ENCODE data around the gene RBMS1. TPM values are rescaled to one million over a fixed set of nuclear protein-coding genes. Genes with fewer than 3 reads are reported as not detected.

Gene RBMS1
- total and polyA plus RNA-seq, 2 experiments from 2014 or later = 55.5 to 94.8 TPM

DNA sequence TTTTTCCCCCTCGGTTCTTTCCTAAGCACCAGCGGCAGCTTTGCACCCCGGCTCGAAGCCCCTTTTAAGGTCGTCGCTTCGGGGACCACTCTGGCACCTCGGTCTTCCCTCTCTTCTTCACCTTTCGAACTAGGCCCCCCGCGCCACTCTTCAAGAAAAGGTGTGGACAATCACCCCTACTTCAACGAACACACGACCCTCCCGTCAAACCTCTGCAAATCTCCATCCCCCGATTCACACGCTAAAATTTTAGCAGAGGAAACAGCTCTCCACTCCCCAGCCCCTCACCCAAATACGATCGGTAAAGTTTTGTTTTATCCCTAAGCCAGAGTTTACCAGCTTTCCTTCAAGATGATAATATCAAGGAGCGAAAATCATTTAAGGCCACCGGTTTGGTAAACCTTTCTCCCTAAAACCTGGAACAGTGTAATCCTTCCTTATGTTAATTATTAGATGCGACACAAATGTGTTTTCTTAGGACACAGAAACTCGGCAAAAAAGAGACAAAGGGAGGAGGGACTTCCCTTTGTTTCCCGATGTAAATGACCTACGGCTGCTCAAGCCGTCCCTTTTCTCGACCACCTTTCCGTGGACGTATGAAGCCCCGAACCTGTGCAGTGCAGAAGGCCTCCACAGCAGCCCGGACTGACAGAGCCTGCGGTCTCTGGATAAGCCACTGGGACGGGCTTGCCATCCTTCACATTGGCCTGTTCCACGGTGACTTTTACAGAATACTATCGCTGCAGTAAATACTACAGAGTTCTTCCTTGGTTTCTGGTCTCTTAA is 85.2 kb downstream of the RBMS1 start:
- Histone ChIP-seq H3K4me1 (ENCODE audit: insufficient read depth) (peaks cover 47% of the 10 kb centered on the region), H3K79me2 (replicated peaks; ENCODE audit: insufficient read depth) (peaks cover 48% of the 10 kb centered on the region), H3K4me3 (peak overlapping the region; percentile 62), H3K4me2 (peak overlapping the region; percentile 89), H3K27ac (ENCODE audit: low read depth) (peak overlapping the region; percentile 26), H4K20me1 (replicated peaks; ENCODE audit: insufficient read depth) (peaks cover 17% of the 10 kb centered on the region; the same call in 1 of the 2 replicates), H3K27me3 (ENCODE audit: insufficient read depth) (peaks cover 45% of the 10 kb centered on the region), H3F3A (replicated peaks; ENCODE audit: low read depth) (0 out of 2 replicates have a peak, but pooled peaks cover 3% of the 10 kb centered on the region), H2AFZ (0 out of 2 replicates have a peak overlapping the region, but pooled peaks have one; percentile 1), H3K9me2 (ENCODE audit: insufficient read depth) (no peaks in the 10 kb centered on the region), H3K36me3 (ENCODE audit: insufficient read depth) (no peaks in the 10 kb centered on the region)
- peaks cover 41% of the 10 kb centered on the region for H3K4me1 Mint-ChIP-seq
- DNase-seq (ENCODE audit: low spot score) (peak; percentile 65), ATAC-seq (peak; percentile 35)
- peak overlapping the region; percentile 57 for H3K27ac Mint-ChIP-seq
- peaks cover 37% of the 10 kb centered on the region for H3K27me3 Mint-ChIP-seq (ENCODE audit: insufficient read depth, low read depth, poor library complexity)
- no peaks in the 10 kb centered on the region; the same call in 2 of the 3 replicates for H3K36me3 Mint-ChIP-seq (ENCODE audit: low read depth)
- peak overlapping the region; percentile 84 for H3K4me3 Mint-ChIP-seq
- H3K9me3 Mint-ChIP-seq = no peaks in the 10 kb centered on the region; the same call in 1 of the 3 replicates
- no peak for TF ChIP-seq JUNB (IDR thresholded peaks at IDR 0.05; ENCODE audit: unreplicated experiment)
- TF ChIP-seq POLR2AphosphoS5 (IDR thresholded peaks at IDR 0.05; ENCODE audit: low read depth) = 0 out of 2 replicates have a peak, but pooled peaks have one; percentile 27

DNA sequence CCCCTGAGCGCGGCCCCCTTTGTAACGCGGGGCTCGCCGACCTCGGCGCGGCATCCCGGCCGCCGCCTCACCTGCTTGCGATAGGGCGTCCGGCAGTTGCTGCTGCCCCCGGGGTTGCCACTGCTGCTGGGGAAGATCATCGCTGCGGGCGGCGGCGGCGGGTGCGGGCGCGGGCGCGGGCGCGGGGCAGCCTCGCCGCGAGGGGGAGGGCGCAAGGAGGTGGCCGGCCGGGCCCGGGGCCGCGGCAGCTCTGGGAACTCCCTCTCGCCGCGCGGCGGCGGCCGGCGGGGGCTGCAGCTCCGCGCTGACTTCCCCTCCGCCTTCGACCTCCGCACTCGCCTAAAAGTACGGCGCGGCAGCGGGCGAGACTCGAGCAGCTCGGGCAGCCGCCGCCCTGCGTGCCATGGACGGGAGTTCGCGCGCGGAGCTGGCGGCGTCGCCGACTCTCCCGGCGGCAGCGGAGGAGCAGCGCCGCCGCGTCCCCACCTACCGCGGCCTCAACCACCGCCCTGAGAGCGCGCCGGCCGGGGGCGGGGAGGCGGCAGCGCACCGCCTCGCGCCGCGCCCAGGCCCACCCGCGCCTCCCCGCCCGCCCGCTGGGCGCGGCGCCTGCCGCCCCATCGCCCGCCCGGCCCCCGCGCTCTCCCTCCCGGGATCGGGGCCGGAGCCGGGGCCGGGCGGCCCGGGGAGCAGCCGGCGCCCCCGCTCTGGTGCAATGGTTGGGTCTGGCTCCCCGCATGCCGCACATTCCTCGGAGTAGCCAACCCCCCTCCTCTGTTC is 86.0 kb downstream of the RBMS1 start:
- H3K4me2 ChIP-seq = peak overlapping the region; percentile 89
- no peak overlapping the region for H2AFZ ChIP-seq
- 0 out of 2 replicates have a peak, but pooled peaks cover 3% of the 10 kb centered on the region for H3F3A ChIP-seq (replicated peaks; ENCODE audit: low read depth)
- H3K27me3 ChIP-seq (ENCODE audit: insufficient read depth) = peaks cover 53% of the 10 kb centered on the region
- Mint-ChIP-seq H3K27ac (peak overlapping the region; percentile 57), H3K4me1 (peaks cover 47% of the 10 kb centered on the region), H3K9me3 (no peaks in the 10 kb centered on the region; the same call in 1 of the 3 replicates), H3K36me3 (ENCODE audit: low read depth) (no peaks in the 10 kb centered on the region; the same call in 2 of the 3 replicates), H3K27me3 (ENCODE audit: insufficient read depth, low read depth, poor library complexity) (peaks cover 37% of the 10 kb centered on the region), H3K4me3 (peak overlapping the region; percentile 87)
- peaks cover 54% of the 10 kb centered on the region for H3K4me1 ChIP-seq (ENCODE audit: insufficient read depth)
- H4K20me1 ChIP-seq (replicated peaks; ENCODE audit: insufficient read depth) = peaks cover 23% of the 10 kb centered on the region
- peak overlapping the region; percentile 64 for H3K4me3 ChIP-seq
- H3K79me2 ChIP-seq (replicated peaks; ENCODE audit: insufficient read depth) = peaks cover 50% of the 10 kb centered on the region
- no peaks in the 10 kb centered on the region for H3K9me2 ChIP-seq (ENCODE audit: insufficient read depth)
- H3K36me3 ChIP-seq (ENCODE audit: insufficient read depth) = no peaks in the 10 kb centered on the region
- ATAC-seq (peak; percentile 58), DNase-seq (ENCODE audit: low spot score) (peak; percentile 88)
- no peak overlapping the region for H3K27ac ChIP-seq (ENCODE audit: low read depth)
- no peak for TF ChIP-seq JUNB (IDR thresholded peaks at IDR 0.05; ENCODE audit: unreplicated experiment)
- no peak for TF ChIP-seq NANOG (IDR thresholded peaks at IDR 0.05; ENCODE audit: borderline replicate concordance)
- TF ChIP-seq EZH2phosphoT487 (IDR thresholded peaks at IDR 0.05; ENCODE audit: unreplicated experiment) = no peak
- TF ChIP-seq, protein P1, sequence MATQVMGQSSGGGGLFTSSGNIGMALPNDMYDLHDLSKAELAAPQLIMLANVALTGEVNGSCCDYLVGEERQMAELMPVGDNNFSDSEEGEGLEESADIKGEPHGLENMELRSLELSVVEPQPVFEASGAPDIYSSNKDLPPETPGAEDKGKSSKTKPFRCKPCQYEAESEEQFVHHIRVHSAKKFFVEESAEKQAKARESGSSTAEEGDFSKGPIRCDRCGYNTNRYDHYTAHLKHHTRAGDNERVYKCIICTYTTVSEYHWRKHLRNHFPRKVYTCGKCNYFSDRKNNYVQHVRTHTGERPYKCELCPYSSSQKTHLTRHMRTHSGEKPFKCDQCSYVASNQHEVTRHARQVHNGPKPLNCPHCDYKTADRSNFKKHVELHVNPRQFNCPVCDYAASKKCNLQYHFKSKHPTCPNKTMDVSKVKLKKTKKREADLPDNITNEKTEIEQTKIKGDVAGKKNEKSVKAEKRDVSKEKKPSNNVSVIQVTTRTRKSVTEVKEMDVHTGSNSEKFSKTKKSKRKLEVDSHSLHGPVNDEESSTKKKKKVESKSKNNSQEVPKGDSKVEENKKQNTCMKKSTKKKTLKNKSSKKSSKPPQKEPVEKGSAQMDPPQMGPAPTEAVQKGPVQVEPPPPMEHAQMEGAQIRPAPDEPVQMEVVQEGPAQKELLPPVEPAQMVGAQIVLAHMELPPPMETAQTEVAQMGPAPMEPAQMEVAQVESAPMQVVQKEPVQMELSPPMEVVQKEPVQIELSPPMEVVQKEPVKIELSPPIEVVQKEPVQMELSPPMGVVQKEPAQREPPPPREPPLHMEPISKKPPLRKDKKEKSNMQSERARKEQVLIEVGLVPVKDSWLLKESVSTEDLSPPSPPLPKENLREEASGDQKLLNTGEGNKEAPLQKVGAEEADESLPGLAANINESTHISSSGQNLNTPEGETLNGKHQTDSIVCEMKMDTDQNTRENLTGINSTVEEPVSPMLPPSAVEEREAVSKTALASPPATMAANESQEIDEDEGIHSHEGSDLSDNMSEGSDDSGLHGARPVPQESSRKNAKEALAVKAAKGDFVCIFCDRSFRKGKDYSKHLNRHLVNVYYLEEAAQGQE (IDR thresholded peaks at IDR 0.05; ENCODE audit: unreplicated experiment) = no peak
- TF ChIP-seq, protein P2, sequence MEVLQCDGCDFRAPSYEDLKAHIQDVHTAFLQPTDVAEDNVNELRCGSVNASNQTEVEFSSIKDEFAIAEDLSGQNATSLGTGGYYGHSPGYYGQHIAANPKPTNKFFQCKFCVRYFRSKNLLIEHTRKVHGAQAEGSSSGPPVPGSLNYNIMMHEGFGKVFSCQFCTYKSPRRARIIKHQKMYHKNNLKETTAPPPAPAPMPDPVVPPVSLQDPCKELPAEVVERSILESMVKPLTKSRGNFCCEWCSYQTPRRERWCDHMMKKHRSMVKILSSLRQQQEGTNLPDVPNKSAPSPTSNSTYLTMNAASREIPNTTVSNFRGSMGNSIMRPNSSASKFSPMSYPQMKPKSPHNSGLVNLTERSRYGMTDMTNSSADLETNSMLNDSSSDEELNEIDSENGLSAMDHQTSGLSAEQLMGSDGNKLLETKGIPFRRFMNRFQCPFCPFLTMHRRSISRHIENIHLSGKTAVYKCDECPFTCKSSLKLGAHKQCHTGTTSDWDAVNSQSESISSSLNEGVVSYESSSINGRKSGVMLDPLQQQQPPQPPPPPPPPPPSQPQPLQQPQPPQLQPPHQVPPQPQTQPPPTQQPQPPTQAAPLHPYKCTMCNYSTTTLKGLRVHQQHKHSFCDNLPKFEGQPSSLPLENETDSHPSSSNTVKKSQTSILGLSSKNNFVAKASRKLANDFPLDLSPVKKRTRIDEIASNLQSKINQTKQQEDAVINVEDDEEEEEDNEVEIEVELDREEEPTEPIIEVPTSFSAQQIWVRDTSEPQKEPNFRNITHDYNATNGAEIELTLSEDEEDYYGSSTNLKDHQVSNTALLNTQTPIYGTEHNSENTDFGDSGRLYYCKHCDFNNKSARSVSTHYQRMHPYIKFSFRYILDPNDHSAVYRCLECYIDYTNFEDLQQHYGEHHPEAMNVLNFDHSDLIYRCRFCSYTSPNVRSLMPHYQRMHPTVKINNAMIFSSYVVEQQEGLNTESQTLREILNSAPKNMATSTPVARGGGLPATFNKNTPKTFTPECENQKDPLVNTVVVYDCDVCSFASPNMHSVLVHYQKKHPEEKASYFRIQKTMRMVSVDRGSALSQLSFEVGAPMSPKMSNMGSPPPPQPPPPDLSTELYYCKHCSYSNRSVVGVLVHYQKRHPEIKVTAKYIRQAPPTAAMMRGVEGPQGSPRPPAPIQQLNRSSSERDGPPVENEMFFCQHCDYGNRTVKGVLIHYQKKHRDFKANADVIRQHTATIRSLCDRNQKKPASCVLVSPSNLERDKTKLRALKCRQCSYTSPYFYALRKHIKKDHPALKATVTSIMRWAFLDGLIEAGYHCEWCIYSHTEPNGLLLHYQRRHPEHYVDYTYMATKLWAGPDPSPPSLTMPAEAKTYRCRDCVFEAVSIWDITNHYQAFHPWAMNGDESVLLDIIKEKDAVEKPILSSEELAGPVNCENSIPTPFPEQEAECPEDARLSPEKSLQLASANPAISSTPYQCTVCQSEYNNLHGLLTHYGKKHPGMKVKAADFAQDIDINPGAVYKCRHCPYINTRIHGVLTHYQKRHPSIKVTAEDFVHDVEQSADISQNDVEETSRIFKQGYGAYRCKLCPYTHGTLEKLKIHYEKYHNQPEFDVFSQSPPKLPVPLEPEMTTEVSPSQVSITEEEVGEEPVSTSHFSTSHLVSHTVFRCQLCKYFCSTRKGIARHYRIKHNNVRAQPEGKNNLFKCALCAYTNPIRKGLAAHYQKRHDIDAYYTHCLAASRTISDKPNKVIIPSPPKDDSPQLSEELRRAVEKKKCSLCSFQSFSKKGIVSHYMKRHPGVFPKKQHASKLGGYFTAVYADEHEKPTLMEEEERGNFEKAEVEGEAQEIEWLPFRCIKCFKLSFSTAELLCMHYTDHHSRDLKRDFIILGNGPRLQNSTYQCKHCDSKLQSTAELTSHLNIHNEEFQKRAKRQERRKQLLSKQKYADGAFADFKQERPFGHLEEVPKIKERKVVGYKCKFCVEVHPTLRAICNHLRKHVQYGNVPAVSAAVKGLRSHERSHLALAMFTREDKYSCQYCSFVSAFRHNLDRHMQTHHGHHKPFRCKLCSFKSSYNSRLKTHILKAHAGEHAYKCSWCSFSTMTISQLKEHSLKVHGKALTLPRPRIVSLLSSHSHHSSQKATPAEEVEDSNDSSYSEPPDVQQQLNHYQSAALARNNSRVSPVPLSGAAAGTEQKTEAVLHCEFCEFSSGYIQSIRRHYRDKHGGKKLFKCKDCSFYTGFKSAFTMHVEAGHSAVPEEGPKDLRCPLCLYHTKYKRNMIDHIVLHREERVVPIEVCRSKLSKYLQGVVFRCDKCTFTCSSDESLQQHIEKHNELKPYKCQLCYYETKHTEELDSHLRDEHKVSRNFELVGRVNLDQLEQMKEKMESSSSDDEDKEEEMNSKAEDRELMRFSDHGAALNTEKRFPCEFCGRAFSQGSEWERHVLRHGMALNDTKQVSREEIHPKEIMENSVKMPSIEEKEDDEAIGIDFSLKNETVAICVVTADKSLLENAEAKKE (CRISPR knock-in tag; IDR thresholded peaks at IDR 0.05) = no peak
- no peak for TF ChIP-seq EZH2 (IDR thresholded peaks at IDR 0.05; ENCODE audit: low read depth, unreplicated experiment)
- TF ChIP-seq CREB1 (CRISPR knock-in tag; IDR thresholded peaks at IDR 0.05; ENCODE audit: low read depth) = no peak
- TF ChIP-seq POLR2AphosphoS5 (IDR thresholded peaks at IDR 0.05; ENCODE audit: low read depth) = no peak

Measured in GM23338 (cell line).